ENCODE data around the gene UNK. TPM values are rescaled to one million over a fixed set of nuclear protein-coding genes. Genes with fewer than 3 reads are reported as not detected.

UNK gene
- polyA plus RNA-seq, 1 donor = 35.7 TPM

Other genes with a start within 250 kb of the UNK start
- gene MYO15B, start 197.0 kb upstream of the UNK start, polyA plus RNA-seq = 595 TPM
- 19.6 TPM for gene SMIM5, start 151.4 kb upstream of the UNK start, polyA plus RNA-seq
- gene RECQL5, start 117.7 kb upstream of the UNK start, polyA plus RNA-seq = 51.9 TPM
- 70.7 TPM for gene SAP30BP, start 117.5 kb upstream of the UNK start, polyA plus RNA-seq
- gene ITGB4, start 63.3 kb upstream of the UNK start, polyA plus RNA-seq = 48.4 TPM
- gene GALK1, start 19.6 kb upstream of the UNK start, polyA plus RNA-seq = 61.0 TPM
- 55.8 TPM for gene UNC13D, start 59.6 kb downstream of the UNK start, polyA plus RNA-seq
- gene WBP2, start 70.5 kb downstream of the UNK start, polyA plus RNA-seq = 107 TPM
- gene TRIM47, start 93.8 kb downstream of the UNK start, polyA plus RNA-seq = 9.8 TPM
- 18.7 TPM for gene TRIM65, start 112.1 kb downstream of the UNK start, polyA plus RNA-seq
- gene MRPL38, start 120.1 kb downstream of the UNK start, polyA plus RNA-seq = 62.1 TPM
- 52.1 TPM for gene FBF1, start 156.2 kb downstream of the UNK start, polyA plus RNA-seq
- gene ACOX1, start 194.4 kb downstream of the UNK start, polyA plus RNA-seq = 64.6 TPM
- gene TEN1, start 194.4 kb downstream of the UNK start, polyA plus RNA-seq = 24.5 TPM
- gene CDK3, start 216.0 kb downstream of the UNK start, polyA plus RNA-seq = 14.9 TPM
- 63.2 TPM for gene EVPL, start 242.5 kb downstream of the UNK start, polyA plus RNA-seq